Lung (tissue), 12 donors: ENCODE results near the gene FADS6. TPM values are rescaled to one million over a fixed set of nuclear protein-coding genes. Genes with fewer than 3 reads are reported as not detected.
A peak's percentile ranks its signal among the peaks of the same experiment; 100 is the strongest.

Experiments
- ATAC-seq: fragments of 200-7000 bp; cut with Tn5 transposase; one replicate; pipeline ENCODE4 v1.9.1; 2020; ENCODE audit warnings: moderate number of reproducible peaks; ENCODE audit not compliant: insufficient read depth, low FRiP score
- DNase-seq, 3 donors: peaks; one replicate each; pipeline ENCODE4 v3.0.0-alpha.2; 2013 to 2017
- H3K27ac ChIP-seq, 2 donors: one replicate each; pipeline ENCODE4 v1.5.1; 2013; ENCODE audit warnings: mild to moderate bottlenecking in 2 of 2, moderate library complexity in 2 of 2, control low read depth in 1 of 2, inconsistent platforms in 1 of 2, low read depth in 1 of 2, low read length in 1 of 2
- H3K27me3 ChIP-seq, 3 donors: one replicate each; pipeline ENCODE4 v1.5.1; 2013; ENCODE audit warnings: low read length in 2 of 3; ENCODE audit not compliant: control insufficient read depth in 3 of 3, insufficient read depth in 3 of 3
- H3K36me3 ChIP-seq, 4 donors: one replicate each; pipeline ENCODE4 v1.5.1; 2013; ENCODE audit warnings: low read length in 4 of 4, mild to moderate bottlenecking in 1 of 4, moderate library complexity in 1 of 4; ENCODE audit not compliant: control insufficient read depth in 4 of 4, insufficient read depth in 4 of 4
- H3K4me1 ChIP-seq, 5 donors: one replicate each; pipeline ENCODE4 v1.5.1; 2013; ENCODE audit warnings: low read length in 5 of 5, mild to moderate bottlenecking in 2 of 5, moderate library complexity in 1 of 5; ENCODE audit not compliant: control insufficient read depth in 5 of 5, insufficient read depth in 5 of 5
- H3K4me3 ChIP-seq: one replicate; pipeline ENCODE4 v1.5.1; 2013; ENCODE audit warnings: mild to moderate bottlenecking, control low read depth, moderate library complexity
- H3K9ac ChIP-seq, 2 donors: one replicate each; pipeline ENCODE4 v1.5.1; 2013; ENCODE audit warnings: low read length in 2 of 2, control low read depth in 1 of 2; ENCODE audit not compliant: insufficient read depth in 1 of 2
- H3K9me3 ChIP-seq, 4 donors: one replicate each; pipeline ENCODE4 v1.5.1; 2013; ENCODE audit warnings: low read length in 3 of 4, mild to moderate bottlenecking in 1 of 4, moderate library complexity in 1 of 4; ENCODE audit not compliant: control insufficient read depth in 4 of 4, insufficient read depth in 3 of 4
- WGBS, 2 donors: extraction: QIAGEN DNeasy Blood & Tissue Kit; methylation state at CpG; one replicate each; pipeline ENCODE4 v1.1.7; 2013; 5-methylcytosine and 5-hydroxymethylcytosine counted together
- polyA plus RNA-seq, 2 donors: library from polyadenylated mRNA; stranded (reverse); fragments of 200-250 nt; gene quantifications; one replicate each; pipeline ENCODE4 v1.2.1, GENCODE V29; 2013
- total RNA-seq, 2 donors: library from RNA; depleted of rRNA in 1 of 2; stranded (reverse); fragments of >200 nt in 1 of 2; gene quantifications; one replicate each; pipeline ENCODE4 v1.2.1, GENCODE V29; 2014 to 2021
- TF ChIP-seq, protein P1 (sequence below): IDR thresholded peaks from 2 replicates; pipeline ENCODE4 v1.5.1; 2012; ENCODE audit warnings: mild to moderate bottlenecking; ENCODE audit errors: control extremely low read depth, extremely low read depth
- donor health status: control.
- donor health status: control.
- donor health status: Bipolar disorder and iron deficiency.
- donor health status: healthy.
- donor health status: DM: yes; HTN: yes; CAD: no.

Gene FADS6
- total and polyA plus RNA-seq, 4 donors, result not detected

- H3K36me3 ChIP-seq, result peaks cover 0 to 2% (median 0%) of the 10 kb centered on the region in 4 donors
- 85 to 87% methylated on average over 19 of the region's 19 CpGs for WGBS, 2 donors
- no peak overlapping the region for H3K9ac ChIP-seq
- H3K27ac ChIP-seq, result no peak overlapping the region
- no peak overlapping the region for H3K4me3 ChIP-seq
- H3K27me3 ChIP-seq, result peaks cover 0 to 8% (median 4%) of the 10 kb centered on the region in 3 donors
- ATAC-seq, result no peak
- DNase-seq, result no peak
- H3K9me3 ChIP-seq, result peaks cover 0 to 2% (median 0%) of the 10 kb centered on the region in 4 donors
- TF ChIP-seq, protein P1, sequence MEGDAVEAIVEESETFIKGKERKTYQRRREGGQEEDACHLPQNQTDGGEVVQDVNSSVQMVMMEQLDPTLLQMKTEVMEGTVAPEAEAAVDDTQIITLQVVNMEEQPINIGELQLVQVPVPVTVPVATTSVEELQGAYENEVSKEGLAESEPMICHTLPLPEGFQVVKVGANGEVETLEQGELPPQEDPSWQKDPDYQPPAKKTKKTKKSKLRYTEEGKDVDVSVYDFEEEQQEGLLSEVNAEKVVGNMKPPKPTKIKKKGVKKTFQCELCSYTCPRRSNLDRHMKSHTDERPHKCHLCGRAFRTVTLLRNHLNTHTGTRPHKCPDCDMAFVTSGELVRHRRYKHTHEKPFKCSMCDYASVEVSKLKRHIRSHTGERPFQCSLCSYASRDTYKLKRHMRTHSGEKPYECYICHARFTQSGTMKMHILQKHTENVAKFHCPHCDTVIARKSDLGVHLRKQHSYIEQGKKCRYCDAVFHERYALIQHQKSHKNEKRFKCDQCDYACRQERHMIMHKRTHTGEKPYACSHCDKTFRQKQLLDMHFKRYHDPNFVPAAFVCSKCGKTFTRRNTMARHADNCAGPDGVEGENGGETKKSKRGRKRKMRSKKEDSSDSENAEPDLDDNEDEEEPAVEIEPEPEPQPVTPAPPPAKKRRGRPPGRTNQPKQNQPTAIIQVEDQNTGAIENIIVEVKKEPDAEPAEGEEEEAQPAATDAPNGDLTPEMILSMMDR, result no peak
- H3K4me1 ChIP-seq, result peaks cover 0 to 5% (median 1%) of the 10 kb centered on the region in 5 donors
Observed at GRCh38 chr17:74866198-74866835, 27.1 kb downstream of the FADS6 start.

GRCh38 chr17:74865504-74866197 lies 27.8 kb downstream of the FADS6 start:
- H3K9me3 ChIP-seq, result peaks cover 0 to 2% (median 0%) of the 10 kb centered on the region in 4 donors
- H3K36me3 ChIP-seq, result peaks cover 0 to 2% (median 0%) of the 10 kb centered on the region in 4 donors
- no peak overlapping the region for H3K4me3 ChIP-seq
- H3K27me3 ChIP-seq, result peaks cover 0 to 14% (median 5%) of the 10 kb centered on the region in 3 donors
- H3K27ac ChIP-seq, result no peak overlapping the region
- peaks cover 0 to 12% (median 3%) of the 10 kb centered on the region in 5 donors for H3K4me1 ChIP-seq
- ATAC-seq (no peak), DNase-seq (no peak)
- 85 to 86% methylated on average over 19 of the region's 19 CpGs for WGBS, 2 donors
- no peak overlapping the region for H3K9ac ChIP-seq
- TF ChIP-seq, protein P1, result no peak

GRCh38 chr17:74864866-74865395 lies 28.5 kb downstream of the FADS6 start:
- H3K27me3 ChIP-seq, result peaks cover 3 to 20% (median 8%) of the 10 kb centered on the region in 3 donors
- peak; percentile 69 for ATAC-seq
- no peak overlapping the region for H3K4me3 ChIP-seq
- H3K4me1 ChIP-seq, result peaks cover 0 to 12% (median 3%) of the 10 kb centered on the region in 5 donors
- TF ChIP-seq, protein P1, result peak; percentile 98
- no peak overlapping the region for H3K9ac ChIP-seq
- 25 to 28% methylated on average over 11 of the region's 11 CpGs for WGBS, 2 donors
- H3K27ac ChIP-seq, result no peak overlapping the region
- DNase-seq, result peak; percentile 75 to 79 (median 76)
- H3K36me3 ChIP-seq, result peaks cover 0 to 2% (median 0%) of the 10 kb centered on the region in 4 donors
- H3K9me3 ChIP-seq, result peaks cover 0 to 2% (median 0%) of the 10 kb centered on the region in 4 donors
